Fibroblast of skin of left biceps (primary cell): ENCODE measurements around the gene MAP7D3.
"Not testable (repeated sequence)": the region's sequence is repeated elsewhere in the genome, so short reads cannot be mapped to it uniquely, and the experiment has no call there.

Source experiments
- DNase-seq, 2 experiments: peaks; one replicate each; pipeline ENCODE4 v3.0.0-alpha.2; 2013; ENCODE audit warnings: low read depth in 2 of 2

Gene MAP7D3, protein sequence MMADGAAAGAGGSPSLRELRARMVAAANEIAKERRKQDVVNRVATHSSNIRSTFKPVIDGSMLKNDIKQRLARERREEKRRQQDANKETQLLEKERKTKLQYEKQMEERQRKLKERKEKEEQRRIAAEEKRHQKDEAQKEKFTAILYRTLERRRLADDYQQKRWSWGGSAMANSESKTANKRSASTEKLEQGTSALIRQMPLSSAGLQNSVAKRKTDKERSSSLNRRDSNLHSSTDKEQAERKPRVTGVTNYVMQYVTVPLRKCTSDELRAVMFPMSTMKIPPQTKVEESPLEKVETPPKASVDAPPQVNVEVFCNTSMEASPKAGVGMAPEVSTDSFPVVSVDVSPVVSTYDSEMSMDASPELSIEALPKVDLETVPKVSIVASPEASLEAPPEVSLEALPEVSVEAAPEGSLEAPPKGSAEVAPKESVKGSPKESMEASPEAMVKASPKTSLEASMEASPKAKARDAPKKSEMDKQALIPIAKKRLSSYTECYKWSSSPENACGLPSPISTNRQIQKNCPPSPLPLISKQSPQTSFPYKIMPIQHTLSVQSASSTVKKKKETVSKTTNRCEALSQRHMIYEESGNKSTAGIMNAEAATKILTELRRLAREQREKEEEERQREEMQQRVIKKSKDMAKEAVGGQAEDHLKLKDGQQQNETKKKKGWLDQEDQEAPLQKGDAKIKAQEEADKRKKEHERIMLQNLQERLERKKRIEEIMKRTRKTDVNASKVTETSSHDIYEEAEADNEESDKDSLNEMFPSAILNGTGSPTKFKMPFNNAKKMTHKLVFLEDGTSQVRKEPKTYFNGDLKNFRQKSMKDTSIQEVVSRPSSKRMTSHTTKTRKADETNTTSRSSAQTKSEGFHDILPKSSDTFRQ

DNA sequence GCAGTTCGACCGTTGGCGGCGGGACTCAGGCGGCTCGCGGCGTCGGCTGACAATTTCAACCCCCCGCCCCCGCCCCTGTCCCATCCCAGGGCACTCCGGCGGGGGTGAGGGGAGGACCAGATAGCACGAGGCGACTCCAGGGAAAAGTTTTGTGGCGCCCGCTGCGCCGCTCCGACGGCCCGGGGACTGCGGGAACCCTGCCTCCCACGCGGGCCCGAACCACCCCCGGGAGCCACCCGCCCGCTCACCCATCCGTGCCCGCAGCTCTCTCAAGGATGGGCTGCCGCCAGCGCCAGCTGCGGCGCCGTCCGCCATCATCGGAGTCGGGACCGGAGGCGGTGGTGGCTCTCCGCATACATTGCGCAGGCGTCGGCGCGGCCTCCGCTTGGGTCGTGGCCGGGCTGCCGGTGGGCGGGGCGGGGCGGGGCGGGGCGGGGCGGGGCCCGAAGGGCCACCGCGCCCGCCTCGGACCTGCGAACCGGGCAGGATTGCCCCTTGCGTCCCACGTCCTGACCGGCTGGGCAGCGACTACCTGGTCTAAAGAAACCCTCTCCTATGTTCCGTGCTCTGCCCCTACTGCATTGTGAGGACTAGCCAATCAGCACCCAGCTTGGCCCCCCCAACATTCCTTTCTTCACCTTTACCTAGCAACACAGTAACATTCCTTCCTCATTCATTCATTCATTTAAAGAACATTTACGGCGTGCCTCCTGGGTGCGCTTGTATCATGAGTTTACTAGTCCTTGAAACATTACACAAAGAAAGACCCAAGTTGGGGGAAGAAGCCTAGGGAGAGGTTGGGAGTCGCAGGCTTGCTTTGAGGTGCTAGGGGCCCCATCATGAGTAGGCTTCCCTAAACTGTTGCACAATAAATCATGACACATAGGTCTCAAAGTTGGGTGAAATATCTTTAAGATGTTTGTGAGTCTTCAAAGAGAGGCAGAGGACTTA, at the start of gene MAP7D3:
Gene MAP7D3 (minus strand): TSS at position 360 of the 951 bp plus-strand sequence. CDS start 42 bp downstream, at position 318.
- DNase-seq, result no peak

DNA sequence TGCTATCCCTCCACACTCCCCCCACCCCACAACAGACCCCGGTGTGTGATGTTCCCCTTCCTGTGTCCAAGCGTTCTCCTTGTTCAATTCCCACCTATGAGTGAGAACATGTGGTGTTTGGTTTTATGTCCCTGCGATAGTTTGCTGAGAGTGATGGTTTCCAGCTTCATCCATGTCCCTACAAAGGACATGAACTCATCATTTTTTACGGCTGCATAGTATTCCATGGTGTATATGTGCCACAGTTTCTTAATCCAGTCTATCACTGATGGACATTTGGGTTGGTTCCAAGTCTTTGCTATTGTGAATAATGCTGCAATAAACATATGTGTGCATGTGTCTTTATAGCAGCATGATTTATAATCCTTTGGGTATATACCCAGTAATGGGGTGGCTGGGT, 49.5 kb upstream of the MAP7D3 start, which contains the start of gene ADGRG4:
Gene ADGRG4 (plus strand): TSS at position 243 of the 400 bp plus-strand sequence. CDS start 7,815 bp downstream, outside the sequence.
- not testable (repeated sequence) for DNase-seq

DNA sequence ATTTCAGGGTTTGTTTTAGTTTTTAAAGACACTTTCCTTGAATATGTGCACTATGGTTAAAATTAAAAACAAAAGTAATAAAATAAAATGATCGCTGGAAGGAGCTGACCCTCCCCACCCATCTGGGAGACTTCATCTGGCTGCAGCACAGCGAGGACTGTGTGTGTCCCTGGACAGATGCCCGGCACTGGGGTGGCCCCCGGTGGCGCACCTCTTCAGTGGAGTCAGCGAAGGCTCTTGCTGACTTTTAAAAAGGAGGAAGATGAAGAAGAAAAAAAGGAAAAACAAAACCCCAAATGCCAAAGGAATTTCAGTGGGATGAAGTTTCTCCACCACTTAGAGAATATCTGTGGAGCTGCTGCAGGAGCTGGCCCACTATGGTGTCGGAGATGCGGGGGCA, 44.2 kb upstream of the MAP7D3 start:
- no peak for DNase-seq

DNA sequence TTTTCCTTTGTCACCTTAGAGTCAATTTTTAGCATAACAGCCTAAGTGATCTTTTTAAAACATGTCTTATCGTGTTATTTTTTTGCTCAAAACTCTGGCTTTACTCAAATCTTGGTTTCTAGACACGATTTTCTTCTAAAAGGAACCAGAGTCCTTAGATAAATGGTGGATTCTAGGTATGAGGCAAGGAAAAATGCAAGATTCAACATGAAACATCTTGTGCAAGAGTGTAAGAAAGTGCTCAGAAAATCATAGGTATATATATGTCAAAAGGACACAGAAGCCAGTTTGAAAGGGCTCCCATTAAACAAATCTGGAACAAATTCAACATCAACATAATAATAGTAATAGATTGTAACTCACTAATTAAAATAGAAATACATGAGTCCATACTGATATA, 41.5 kb upstream of the MAP7D3 start:
- DNase-seq, result no peak

DNA sequence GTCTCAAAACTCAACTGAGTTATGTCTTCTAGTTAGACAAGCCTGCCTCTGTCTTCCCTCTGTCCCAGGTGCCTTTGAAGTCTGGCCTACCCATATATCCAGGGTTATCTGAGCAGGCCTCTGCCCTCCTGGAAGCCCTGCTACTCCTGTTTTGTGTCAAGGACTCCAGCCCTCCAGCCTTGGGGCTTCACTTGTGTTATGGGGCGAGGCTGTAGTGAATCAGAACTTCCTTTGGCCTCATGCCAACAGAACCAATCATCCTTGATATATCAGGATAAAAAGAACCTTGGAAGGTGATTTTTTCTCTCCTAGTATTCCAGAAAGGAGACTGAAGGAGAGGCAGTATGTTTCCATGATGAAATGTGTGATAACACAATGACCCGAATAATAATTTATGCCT, 40.6 kb upstream of the MAP7D3 start:
- no peak for DNase-seq

DNA sequence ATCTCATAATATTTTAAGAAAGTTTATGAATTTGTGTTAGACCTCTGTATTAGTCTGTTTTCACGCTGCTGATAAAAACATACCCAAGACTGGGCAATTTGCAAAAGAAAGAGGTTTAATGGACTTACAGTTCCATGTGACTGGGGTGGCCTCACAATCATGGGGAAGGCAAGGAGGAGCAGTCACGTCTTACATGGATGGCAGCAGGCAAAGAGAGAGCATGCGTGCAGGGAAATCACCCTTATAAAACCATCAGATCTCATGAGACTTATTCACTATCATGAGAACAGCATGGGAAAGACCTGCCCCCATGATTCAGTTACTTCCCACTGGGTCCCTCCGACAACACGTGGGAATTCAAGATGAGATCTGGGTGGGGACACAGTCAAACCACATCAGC, 35.2 kb upstream of the MAP7D3 start:
- not testable (repeated sequence) for DNase-seq

DNA sequence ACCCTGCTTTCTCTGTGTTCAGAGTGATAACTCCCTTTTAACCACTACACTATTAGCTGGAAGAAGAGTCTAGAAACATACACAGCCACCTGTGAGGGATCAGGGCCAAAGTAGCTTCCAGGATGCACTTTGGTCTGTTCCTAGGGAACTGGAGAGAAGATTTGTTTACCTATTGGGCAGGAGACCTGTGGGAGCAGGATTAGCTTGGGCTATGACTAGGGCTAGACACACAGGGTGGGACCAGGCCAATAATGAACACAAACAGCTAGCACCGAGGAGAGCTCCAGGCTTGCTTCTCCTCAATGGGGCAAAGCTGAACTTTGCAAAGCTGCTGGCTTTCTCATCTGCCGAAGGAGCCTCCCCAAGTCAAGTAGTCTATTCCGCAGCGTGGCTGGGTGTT, 24.4 kb upstream of the MAP7D3 start:
- DNase-seq, result no peak

DNA sequence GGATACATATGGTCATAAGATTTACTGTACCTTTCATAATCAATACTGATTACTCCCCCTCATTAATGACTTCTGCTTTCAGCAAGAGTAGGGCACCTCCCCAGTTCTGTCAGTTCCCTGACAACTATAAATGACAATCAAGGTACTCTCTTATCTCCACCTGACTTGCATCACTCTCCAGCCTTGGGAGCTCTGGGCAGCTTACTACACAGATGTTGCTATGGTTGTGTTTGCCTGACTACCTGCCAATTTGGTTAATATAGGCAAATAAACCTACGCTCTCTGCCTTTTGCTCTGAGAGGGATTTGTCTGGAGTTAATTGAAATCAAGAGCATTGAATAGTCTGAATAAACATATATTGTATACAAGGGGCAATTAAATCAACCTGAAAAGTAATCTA, 22.8 kb upstream of the MAP7D3 start:
- no peak for DNase-seq

DNA sequence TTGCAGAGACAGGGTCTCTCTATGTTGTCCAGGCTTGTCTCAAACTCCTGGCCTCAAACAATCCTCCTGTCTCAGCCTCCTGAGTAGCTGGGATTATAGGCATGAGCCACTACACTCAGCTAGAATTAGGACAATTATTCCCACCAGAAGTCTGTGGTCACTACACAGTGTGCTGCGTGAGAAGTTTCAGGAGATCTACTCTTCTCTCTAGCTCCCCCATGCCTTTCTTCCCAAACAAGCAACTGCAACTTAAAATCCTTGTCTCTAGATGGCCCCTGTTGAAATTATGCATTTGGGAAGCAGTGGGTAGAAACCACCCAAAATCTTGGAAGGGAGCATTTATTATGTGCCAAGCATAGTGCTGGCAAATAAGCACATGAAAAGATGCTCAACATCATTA, 21.1 kb upstream of the MAP7D3 start:
- DNase-seq, result no peak

DNA sequence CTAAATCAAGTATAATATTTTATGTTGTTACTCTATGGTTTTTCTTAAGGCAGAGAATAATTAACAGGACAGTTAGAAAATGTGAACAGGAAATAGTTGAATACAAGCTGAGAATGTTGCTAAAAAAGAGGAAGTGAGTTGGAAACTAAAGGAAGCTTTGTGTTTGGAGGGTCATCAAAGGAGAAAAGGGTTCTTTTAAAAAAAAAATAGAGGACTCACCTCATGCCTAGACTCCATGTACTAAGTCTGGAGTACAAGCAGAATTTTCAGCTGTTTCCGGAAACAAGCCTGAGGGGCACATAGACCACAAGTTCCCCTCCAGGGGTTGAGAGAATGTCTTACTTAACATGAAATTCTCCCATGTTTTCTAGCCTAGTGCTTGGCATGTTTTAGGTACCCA, 20.1 kb upstream of the MAP7D3 start:
- no peak for DNase-seq

DNA sequence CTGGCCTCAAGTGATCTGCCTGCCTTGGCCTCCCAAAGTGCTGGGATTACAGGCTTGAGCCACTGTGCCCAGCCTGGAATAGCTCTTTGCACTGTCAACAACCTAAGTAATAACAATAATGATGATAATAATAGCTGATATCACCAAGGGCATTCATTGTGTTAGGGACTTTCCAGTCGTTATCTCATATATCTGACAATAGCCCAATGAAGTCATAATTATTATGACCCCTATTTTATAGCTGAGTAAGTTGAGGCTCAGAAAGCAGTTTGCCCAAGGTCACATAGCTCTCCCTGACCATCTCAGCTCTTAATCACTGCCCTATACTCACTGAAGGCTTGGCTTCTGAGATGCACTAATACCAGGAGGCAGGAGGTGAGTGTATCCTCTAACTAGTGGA, 18.7 kb upstream of the MAP7D3 start:
- DNase-seq, result no peak

DNA sequence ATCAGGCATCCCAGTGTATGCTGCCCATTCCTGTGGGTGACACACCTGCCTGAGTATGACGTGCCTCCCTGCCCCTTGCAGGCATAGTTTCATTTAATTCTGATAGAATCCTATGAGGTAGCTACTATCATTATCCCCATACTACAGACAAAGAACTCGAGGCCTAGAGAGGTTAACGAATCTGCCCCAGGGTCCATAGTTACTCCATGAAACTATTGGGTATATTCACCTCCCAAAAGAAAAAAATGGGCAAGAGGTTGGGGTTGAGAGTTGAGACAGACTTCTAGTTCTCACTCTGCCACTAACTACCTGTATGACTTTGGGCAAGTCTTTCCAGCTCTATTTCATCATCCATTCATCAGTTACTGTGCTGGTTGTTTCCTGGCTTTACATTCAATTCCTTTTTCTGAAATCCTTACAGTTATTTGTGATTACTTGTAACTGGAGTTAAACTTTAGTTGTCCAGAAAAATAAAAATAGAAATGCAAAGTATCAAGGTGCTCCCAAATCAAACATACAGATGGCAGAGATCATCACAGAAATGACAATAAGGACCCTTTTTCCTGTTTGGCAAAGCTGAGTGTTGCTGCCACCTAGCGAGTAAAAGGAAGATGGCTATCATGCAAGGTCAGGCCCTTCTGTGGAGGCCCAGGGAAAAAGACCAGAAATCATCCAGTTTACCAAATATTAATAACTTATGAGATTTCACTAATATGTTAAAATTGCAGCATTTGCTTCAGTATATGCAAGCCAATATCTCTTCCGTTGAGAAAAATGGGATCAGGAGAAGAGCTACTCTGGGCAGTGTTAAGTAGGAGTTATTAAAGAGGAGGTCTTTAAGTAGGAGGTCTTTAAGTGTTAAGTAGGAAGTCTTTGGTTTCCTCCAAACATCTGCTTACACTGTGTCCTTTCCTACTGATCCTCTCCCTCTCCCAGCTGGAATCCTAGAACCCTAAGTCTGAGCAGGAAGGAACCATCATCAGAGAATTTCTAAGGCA, 17.1 kb upstream of the MAP7D3 start:
- DNase-seq, result no peak

DNA sequence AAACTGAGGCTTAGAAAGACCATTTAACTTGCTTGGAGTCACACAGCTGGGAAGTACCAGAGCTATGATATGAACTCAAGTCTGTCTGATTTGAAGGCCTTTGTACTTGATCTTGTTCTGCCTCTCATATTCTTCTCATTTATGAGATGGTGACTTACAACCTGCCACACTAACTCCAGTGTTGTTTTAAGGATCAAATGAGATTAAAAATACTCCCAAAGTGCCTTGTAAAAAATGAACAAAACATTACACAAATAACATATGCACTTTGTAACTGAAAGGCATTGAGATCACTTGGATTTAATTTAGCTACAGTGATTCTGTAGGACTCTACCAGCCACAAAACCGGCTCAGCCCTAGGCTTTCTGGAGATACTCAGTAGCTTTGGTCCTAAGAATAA, 15.6 kb upstream of the MAP7D3 start:
- no peak for DNase-seq

DNA sequence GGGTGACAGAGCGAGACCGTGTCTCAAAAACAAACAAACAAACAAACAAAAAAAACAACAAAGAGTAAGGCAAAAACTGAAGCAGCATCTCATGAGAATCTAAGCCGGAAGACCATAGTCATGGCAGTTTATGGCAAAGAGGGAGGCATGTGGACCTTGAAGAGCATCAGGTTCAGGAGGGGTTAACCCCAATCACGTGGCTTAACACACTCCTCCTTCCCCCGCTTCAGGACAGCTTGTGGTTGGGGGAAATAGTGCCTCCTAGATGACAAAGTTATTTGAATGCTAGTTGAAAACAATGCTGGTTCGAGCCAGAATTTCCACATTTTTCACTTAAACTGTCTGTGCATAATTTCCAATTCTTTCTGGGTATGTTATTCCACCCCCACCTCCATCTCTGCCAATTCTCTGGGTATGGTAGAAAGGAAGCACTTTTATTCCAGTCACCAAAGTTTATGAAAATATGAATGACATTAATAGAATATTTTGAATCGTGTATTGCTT, 11.7 kb upstream of the MAP7D3 start:
- no peak for DNase-seq

DNA sequence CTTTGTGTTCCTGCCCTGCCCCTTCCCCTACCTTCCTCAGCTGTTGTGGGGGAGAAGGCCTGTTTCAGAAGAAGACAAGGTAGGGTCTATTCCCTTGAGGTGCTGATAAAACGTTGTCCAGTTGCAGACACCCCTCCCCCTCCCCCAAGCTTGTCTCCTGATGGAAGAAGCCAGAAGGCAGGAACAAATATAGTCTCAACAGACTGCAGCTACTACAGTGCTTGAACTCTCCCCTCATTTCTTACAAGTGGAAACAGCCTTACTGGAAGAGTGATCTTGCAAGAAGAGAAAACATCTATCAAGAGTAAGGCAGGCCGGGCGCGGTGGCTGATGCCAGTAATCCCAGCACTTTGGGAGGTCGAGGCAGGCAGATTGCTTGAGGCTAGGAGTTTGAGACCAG, 11.0 kb upstream of the MAP7D3 start:
- DNase-seq, result no peak

DNA sequence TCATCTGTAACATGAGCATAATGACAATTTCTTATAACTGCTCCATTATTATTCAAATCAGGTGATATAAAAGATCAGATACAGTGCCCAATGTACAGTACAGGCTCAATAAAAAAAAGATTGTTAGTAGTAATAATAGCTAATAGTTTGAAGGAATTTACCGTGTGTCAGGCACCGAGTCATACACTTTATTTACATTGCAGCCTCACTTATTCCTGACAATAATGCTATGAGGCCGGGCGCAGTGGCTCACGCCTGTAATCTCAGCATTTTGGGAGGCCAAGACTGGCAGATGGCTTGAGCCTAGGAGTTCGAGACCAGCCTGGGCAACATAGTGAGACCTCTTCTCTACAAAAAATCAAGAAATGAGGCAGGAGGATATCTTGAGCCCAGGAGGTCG, 10.1 kb upstream of the MAP7D3 start:
- no peak for DNase-seq

DNA sequence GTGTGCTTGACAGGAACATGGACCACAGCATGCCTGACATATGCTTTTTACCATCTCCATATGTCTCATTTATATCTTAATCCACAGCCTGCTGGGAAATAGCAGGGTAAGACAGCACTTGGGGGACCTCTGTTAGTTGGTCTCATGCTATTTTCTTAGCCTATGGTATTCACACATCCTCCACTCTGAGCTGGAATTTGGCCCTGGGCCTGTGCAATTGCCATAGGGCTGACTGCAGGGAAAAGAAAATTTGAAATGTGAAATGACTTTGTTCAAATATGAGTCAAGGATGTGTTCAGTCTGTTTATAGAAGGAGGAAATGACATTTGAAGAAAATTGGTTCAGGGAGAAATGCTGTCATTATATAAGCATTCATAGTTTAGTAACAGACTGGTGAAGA, 9.6 kb upstream of the MAP7D3 start:
- peak; percentile 93 to 94 for DNase-seq

DNA sequence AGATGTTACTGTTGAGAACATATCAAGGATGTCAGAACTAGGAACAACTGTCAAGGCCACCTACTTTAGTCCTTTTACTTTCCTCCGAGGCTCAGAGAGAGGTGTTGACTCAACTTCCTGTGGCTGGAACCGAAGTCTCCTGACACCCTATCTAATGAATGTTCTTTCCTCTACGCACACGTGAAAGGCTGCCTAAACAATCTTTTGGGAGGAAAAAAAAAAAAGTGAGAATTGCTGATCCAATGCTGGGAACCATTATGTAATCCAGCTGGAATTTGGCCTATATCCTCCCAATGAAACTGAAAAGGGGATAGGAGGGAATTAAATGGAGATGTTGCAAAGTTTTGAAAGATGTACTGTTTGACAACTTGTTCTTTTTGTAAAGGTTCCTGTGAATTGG, 8.3 kb upstream of the MAP7D3 start:
- DNase-seq, result peak; percentile 67 to 68

DNA sequence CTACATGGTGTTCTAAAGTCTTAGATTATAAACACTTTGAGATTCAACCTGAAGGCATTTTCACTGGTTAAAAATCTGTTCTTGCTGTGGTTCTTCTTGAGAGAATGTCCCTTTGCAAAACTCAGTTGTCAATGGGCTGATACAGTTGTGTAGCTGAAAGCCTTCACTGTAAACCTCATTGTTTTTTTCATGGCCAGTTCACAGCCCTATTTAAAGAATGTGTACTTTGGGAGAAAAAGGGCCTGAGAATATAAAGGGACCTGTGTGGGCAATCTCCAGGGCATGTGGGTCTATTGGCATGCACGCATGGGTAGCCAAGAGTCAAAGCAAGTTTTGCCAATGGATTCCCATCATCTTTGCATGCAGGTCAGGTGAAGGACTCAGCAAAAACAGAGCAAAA, 7.8 kb upstream of the MAP7D3 start:
- no peak for DNase-seq

DNA sequence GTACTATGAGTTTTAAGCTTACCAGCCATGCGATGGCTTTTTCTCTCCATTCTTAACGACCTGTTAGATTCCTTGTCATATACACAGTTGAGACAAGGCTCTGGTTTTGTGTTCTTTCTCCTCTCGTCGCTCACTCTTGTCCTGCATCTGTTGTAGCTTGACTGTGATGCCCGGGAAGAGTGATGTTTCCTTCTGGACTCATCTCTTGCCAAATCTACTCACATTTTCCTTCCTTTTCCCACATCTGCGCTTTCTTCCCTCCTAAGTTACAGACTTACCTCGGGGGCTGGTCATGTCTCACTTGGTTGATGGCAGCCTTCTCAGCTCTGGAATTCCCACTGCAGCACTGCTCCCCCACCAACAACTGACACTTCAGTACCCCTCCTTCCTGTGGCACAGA, 4.8 kb upstream of the MAP7D3 start:
- DNase-seq, result no peak
